Germinal center (tissue), 1 donor: ENCODE measurements around the gene UAP1L1.
A peak's percentile ranks its signal among the peaks of the same experiment; 100 is the strongest.

ENCODE experiments used
- DNase-seq: peaks from one replicate; pipeline ENCODE4 v3.0.0; 2012; ENCODE audit warnings: mixed read lengths, low spot score

The UAP1L1 gene

GRCh38 chr9:137075275-137075775 is 2.0 kb upstream of the UAP1L1 start:
- no peak for DNase-seq

DNA sequence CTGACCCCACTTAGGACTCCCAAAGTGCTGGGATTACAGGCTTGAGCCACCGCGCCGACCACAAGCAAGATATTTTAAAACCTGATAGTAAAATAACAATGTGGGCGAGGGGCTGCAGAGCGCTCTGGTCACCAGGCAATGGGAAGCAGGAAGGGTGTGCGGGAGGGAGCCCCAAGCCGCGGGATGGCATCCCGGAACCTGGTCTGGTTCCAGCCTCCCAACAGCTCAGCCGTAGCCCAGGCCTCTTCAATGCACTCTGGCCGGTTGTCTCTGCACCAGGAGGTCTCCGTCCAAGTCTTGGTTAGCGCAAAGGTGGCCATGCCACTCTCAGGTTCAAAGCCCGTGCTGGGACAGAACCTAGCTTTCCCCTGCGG is 694 bp upstream of the UAP1L1 start:
- no peak for DNase-seq

GRCh38 chr9:137077758-137078693 is 709 bp downstream of the UAP1L1 start:
- DNase-seq = peak; percentile 24

DNA sequence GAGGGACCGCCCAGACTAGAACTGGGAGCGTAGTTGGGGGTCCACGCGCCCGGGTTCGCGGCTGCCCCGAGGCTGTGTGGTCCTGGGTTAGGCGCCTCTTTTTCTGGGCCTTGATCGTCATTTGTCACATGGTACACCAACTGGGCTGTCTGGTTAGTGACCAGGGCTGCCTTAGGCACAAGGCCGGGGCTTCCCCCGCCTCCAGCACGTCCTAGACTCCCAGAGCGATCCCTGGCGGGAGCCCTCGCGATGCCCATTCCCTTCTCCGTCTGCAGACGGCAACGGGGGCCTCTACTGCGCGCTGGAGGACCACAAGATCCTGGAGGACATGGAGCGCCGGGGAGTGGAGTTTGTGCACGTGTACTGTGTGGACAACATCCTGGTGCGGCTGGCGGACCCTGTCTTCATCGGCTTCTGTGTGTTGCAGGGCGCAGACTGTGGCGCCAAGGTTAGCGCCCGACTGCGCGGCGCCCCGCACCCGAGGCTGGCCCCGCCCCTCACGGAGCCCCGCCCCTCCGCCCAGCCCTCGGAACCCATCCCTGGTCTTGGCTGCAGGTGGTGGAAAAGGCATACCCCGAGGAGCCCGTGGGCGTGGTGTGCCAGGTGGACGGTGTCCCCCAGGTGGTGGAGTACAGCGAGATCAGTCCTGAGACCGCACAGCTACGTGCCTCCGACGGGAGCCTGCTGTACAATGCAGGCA is 1.5 kb downstream of the UAP1L1 start:
- DNase-seq = no peak

GRCh38 chr9:137079401-137079787 is 2.1 kb downstream of the UAP1L1 start:
- no peak for DNase-seq

GRCh38 chr9:137080260-137081122 is 3.2 kb downstream of the UAP1L1 start:
- DNase-seq = no peak

GRCh38 chr9:137082222-137082924 is 5.1 kb downstream of the UAP1L1 start:
- no peak for DNase-seq

DNA sequence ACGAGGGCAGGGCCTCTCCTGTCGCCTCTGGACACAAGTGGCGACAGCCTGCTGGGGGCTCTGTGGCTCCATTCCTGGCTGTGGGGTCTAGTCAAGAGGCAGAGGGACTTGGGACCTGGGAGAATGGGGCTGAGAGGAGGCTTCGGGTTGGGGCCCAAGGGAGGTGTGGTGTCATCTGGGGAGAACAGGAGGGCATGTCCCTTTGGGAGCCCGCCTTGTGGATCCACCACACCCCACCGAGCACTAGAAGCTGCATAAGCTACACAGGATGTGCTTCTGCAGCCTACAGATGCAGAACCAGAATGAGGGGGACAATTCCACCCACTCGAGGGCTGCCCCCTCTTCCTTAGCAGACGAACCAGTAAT is 5.6 kb downstream of the UAP1L1 start:
- no peak for DNase-seq

GRCh38 chr9:137083394-137084004 is 6.2 kb downstream of the UAP1L1 start:
- DNase-seq = no peak

DNA sequence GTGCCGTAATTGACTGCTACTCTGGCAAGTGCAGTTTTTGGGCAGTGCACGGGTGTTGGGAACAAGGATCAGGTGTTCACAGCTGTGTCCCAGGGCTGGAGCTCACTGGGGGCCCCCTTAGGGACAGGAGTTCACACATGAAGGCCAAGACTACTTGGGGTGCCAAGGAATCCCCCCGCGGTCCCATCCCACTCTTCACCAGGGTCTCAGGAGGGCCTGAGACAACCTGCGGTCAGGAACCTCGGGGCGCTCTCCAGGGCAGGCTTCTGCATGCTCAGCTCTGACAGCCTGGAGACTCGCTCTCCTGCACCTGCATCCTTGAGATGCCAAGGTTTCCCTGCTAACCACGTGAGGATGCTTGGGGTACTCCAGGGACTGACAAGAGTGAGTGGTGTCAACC is 7.2 kb downstream of the UAP1L1 start:
- no peak for DNase-seq

DNA sequence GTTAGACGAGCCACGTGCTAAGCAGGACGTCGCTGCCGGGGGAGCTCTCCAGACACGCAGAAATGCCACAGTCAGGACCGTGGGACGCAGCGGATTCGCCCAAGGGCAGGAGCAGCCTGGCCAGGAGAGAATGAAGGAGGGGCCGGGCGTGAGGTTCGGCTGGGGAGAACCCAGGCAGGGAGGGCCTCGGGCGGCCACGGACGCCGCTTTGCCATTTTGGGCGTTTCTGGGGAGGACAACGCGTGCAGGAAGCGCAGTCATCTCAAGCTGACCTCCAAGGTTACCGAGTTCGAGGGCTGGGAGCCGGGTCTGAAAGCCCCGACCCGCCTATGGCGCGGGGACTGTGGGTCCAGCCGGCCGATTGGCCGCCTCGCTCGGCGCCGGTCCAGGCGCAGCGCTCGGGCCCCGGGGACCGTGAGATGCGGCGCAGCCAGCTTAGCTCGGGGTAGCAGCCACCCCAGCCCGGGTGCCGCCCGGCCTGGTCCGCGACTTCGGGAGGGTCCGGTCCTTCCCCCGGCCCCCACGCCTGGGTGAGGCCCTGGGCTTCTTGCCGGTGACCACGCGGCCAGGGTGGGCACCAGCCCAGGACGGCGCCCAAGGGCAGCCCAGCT is 8.7 kb downstream of the UAP1L1 start:
- peak; percentile 19 for DNase-seq

GRCh38 chr9:137086531-137087408 is 9.5 kb downstream of the UAP1L1 start, which contains the start of gene MAN1B1:
MAN1B1 (plus strand) TSS chr9:137086985; CDS start chr9:137087000, 15 bp downstream.
- peak; percentile 98 for DNase-seq

- DNase-seq = peak; percentile 16
Measured at GRCh38 chr9:137087409-137087925, 10.2 kb downstream of the UAP1L1 start.

DNA sequence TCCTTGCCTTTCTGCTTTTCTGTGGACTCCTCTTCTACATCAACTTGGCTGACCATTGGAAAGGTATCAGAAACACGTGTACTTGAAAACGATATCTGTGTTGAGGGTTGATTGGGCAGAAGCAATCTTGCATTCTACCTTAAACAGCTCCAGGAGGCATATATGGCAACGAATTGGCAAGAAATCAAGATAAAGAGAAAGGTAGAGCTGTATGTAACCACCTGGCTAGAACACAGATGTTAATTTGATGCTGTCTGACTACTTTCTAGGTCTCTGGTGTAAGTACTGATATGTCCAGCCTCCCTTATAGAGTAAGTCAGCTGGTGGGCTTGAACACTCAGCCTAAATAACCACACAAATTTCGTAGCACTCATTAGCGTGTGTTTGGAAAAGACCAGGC is 10.8 kb downstream of the UAP1L1 start:
- no peak for DNase-seq

GRCh38 chr9:137089232-137089947 is 12.1 kb downstream of the UAP1L1 start:
- DNase-seq = no peak

GRCh38 chr9:137095664-137096517 is 18.6 kb downstream of the UAP1L1 start:
- peak; percentile 55 for DNase-seq

DNA sequence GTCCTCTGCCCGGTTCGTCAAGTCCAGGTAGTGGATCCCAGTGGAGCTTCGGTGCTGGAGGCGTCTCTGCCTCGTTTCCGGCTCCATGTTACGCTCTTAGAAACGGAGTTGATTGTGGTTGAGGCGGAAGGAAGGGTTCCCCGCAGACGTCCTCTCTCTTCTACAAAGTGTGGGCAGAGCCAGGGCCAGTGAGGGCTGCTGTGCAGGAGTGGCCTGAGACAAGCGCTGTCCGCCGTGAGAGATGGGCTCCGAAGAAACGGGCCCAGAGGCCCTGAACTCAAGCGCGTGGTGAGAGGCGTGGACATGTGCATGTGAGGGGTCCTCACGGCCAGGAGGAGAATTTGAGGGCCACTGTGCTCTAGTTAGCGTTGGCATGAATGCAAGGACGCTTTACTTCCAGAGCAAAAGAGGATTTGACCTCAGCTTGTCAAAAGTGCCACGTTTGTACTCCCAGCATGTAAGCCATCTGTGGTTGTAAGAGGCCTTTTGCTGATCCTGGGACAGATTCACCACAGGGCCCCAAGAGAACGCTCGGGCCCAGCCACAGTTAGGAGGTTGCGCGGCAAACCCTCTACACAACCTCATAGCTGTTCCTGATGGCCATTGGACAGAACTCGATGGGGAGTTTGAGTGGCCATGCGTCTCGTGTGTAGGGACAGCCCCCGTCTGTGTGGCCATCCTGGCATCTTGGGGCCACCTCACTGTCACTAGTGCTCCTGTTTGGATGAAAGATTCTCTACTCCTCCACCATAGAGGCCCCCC is 19.6 kb downstream of the UAP1L1 start:
- DNase-seq = no peak
